Measurements from ENCODE around the gene OPN4. TPM values are rescaled to one million over a fixed set of nuclear protein-coding genes. Genes with fewer than 3 reads are reported as not detected.
"Not testable (repeated sequence)": the region's sequence is repeated elsewhere in the genome, so short reads cannot be mapped to it uniquely, and the experiment has no call there.

OPN4 gene
- total and polyA plus RNA-seq, 2 donors = under 0.01 to 0.09 TPM

DNA sequence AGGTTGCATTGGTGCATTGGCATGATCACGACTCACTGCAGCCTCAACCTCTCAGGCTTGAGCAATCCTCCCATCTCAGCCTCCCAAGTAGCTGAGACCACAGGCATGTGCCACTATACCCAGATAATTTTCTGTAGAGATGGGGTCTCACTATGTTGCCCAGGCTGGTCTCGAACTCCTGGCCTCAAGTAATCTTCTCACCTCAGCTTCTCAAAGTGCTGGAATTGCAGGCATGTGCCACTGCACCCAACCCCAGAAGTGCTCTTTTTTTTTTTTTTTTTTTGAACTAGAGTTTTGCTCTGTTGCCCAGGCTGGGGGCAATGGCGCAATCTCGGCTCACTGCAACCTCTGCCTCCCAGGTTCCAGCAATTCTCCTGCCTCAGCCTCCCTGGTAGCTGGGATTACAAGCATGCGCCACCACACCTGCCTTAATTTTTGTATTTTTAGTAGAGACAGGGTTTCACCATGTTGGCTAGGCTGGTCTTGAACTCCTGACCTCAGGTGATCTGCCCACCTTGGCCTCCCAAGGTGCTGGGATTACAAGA lies 8.7 kb upstream of the OPN4 start:
- 99% methylated on average over 5 of the region's 5 CpGs for WGBS
- not testable (repeated sequence) for H3K27me3 ChIP-seq (ENCODE audit: control insufficient read depth in 2 of 2, insufficient read depth in 1 of 2, low read length in 1 of 2); H3K4me3 ChIP-seq (ENCODE audit: low read length in 2 of 2); H3K9me3 ChIP-seq (ENCODE audit: control insufficient read depth in 2 of 2, insufficient read depth in 1 of 2, low read length in 1 of 2); H3K27ac ChIP-seq (ENCODE audit: low read depth in 1 of 2, low read length in 1 of 2); H3K36me3 ChIP-seq (ENCODE audit: control insufficient read depth in 2 of 2, insufficient read depth in 2 of 2, low read length in 1 of 2); DNase-seq (ENCODE audit: low read depth in 6 of 9, low spot score in 9 of 9)
- peaks cover 0 to 12% of the 10 kb centered on the region in 2 donors for H3K4me1 ChIP-seq (ENCODE audit: control insufficient read depth in 2 of 2, insufficient read depth in 2 of 2, low read length in 2 of 2)

DNA sequence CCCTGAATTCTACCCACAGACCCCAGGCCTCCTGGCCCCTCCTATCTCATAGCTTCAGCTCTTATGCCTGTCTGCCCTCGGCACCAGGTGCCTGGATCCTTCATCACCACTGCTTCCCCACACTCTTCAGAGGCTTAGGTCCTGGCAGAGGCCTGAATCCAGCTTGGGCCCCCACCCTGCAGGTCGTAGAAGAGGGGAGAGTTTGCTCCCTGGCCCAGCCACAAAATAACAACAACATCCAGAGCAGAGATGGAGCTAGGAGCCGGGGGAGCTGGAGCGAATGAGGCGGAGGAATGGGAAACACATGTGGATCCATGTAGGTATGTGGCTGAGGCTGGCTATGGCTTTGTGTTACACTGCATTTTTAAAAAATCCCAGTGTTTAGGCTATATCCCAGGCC lies 7.8 kb upstream of the OPN4 start:
- Histone ChIP-seq H3K27me3 (ENCODE audit: control insufficient read depth in 2 of 2, insufficient read depth in 1 of 2, low read length in 1 of 2) (no peaks in the 10 kb centered on the region), H3K4me1 (ENCODE audit: control insufficient read depth in 2 of 2, insufficient read depth in 2 of 2, low read length in 2 of 2) (peaks cover 0 to 12% of the 10 kb centered on the region in 2 donors), H3K9me3 (ENCODE audit: control insufficient read depth in 2 of 2, insufficient read depth in 1 of 2, low read length in 1 of 2) (no peaks in the 10 kb centered on the region), H3K4me3 (ENCODE audit: low read length in 2 of 2) (no peak overlapping the region), H3K36me3 (ENCODE audit: control insufficient read depth in 2 of 2, insufficient read depth in 2 of 2, low read length in 1 of 2) (no peaks in the 10 kb centered on the region), H3K27ac (ENCODE audit: low read depth in 1 of 2, low read length in 1 of 2) (no peak overlapping the region)
- WGBS = 95% methylated on average over 5 of the region's 5 CpGs
- DNase-seq (ENCODE audit: low read depth in 6 of 9, low spot score in 9 of 9) = no peak

DNA sequence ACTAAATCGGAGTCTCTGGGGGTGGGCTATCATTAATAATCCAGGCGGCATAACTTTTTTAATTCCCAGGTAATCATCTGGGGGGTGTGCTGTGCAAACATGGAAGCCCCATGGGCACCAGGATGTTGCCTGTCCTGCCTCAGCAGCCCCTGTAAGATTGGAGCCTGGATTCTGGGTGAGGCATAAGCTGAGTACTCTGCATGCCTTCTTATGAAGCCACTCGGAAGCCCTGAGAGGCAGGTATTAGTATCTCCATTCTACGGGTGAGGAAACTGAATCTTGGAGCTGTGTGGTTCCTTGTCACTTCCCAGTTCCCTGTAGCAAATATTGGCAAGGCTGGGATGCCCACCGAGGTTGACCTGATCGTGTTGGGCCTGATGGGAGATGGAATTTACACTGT lies 7.4 kb upstream of the OPN4 start:
- Histone ChIP-seq H3K4me1 (ENCODE audit: control insufficient read depth in 2 of 2, insufficient read depth in 2 of 2, low read length in 2 of 2) (peaks cover 0 to 12% of the 10 kb centered on the region in 2 donors), H3K9me3 (ENCODE audit: control insufficient read depth in 2 of 2, insufficient read depth in 1 of 2, low read length in 1 of 2) (no peaks in the 10 kb centered on the region), H3K4me3 (ENCODE audit: low read length in 2 of 2) (no peak overlapping the region), H3K27ac (ENCODE audit: low read depth in 1 of 2, low read length in 1 of 2) (no peak overlapping the region), H3K36me3 (ENCODE audit: control insufficient read depth in 2 of 2, insufficient read depth in 2 of 2, low read length in 1 of 2) (no peaks in the 10 kb centered on the region), H3K27me3 (ENCODE audit: control insufficient read depth in 2 of 2, insufficient read depth in 1 of 2, low read length in 1 of 2) (no peaks in the 10 kb centered on the region)
- WGBS = 86% methylated on average over 6 of the region's 6 CpGs
- DNase-seq (ENCODE audit: low read depth in 6 of 9, low spot score in 9 of 9) = no peak

DNA sequence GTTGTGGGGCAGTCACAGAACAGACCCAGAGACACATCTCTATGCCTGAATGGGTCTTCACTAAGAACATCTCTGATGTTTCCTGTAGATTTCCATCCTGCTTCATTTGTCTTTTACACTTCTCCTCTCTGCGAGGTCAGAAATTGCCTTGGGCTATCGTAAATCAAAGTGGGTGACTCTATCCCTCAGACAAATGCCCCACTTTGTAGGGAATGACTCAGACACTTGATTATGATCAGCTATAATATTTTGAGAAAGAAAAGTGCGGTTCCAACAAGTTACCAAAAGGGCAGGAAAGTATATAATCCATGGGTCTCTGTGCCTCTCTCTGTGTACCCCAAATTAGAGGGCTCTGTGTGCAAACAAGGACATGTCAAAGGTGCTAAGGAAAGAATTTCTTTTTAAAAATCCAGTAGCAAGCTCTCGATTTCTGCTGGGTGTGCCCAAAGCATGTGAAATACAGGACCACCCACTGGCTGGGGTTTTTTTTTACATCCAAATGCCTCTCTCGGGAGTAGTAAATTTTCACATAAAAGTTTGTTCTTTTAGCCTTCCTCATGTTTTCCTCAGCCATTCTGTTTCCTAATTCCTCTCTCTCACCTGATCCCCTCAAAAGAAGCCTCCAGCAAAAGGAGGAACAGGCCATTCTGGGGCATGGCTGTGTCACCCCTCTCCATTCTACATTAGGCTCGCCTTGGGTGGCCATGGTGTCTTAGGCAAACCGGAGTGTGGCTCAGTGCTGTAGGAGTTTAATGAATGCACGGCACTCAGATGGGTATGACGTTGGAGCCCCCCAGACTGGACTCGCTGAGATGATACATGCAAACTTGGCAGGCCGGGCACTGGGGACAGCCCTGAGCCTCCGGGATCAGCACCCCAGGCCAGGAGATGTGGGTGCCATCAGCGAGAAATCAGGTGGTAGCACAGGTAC lies 6.3 kb upstream of the OPN4 start:
- peaks cover 0 to 12% of the 10 kb centered on the region in 2 donors for H3K4me1 ChIP-seq (ENCODE audit: control insufficient read depth in 2 of 2, insufficient read depth in 2 of 2, low read length in 2 of 2)
- peaks cover 0 to 4% of the 10 kb centered on the region in 2 donors for H3K27me3 ChIP-seq (ENCODE audit: control insufficient read depth in 2 of 2, insufficient read depth in 1 of 2, low read length in 1 of 2)
- no peaks in the 10 kb centered on the region for H3K36me3 ChIP-seq (ENCODE audit: control insufficient read depth in 2 of 2, insufficient read depth in 2 of 2, low read length in 1 of 2)
- no peak for DNase-seq (ENCODE audit: low read depth in 6 of 9, low spot score in 9 of 9)
- H3K27ac ChIP-seq (ENCODE audit: low read depth in 1 of 2, low read length in 1 of 2) = no peak overlapping the region
- no peak overlapping the region for H3K4me3 ChIP-seq (ENCODE audit: low read length in 2 of 2)
- H3K9me3 ChIP-seq (ENCODE audit: control insufficient read depth in 2 of 2, insufficient read depth in 1 of 2, low read length in 1 of 2) = no peaks in the 10 kb centered on the region
- 89% methylated on average over 13 of the region's 13 CpGs for WGBS

DNA sequence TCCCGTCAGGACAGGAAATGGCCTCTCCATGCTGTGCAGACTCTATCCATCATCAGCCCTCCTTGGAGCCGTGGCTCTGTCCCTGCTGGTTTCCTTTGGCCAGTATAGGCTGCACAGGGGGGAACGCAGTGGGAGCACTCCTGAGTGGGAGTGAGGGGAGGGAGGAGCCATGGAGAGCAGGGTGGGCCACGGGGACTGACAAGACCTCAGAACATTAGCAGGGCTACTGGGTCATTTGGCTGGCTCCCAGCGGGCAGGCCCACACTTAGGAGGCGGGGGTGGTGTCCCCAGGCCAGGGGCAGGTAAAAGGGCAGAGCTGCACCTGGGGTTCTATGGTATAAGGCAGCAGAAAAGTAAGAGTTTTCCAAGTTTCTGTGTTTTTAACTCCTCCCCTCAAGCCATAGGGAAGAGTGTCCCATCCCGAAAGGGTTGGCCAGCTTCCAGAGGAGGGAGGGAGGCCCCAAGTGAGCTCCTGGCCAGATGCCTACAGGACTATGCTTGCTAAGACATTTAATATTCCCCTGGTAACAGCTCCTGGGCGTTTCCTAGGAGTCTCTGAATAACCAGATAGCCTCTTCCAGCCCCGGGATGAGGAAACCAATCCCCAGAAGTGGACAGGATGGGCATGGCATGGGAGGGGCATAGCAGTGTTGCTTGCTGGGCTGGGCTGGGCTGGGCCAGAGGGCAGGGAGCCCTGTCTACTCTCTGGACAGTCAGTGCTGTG lies 5.5 kb upstream of the OPN4 start:
- no peak overlapping the region for H3K27ac ChIP-seq (ENCODE audit: low read depth in 1 of 2, low read length in 1 of 2)
- H3K4me1 ChIP-seq (ENCODE audit: control insufficient read depth in 2 of 2, insufficient read depth in 2 of 2, low read length in 2 of 2) = peaks cover 0 to 12% of the 10 kb centered on the region in 2 donors
- H3K9me3 ChIP-seq (ENCODE audit: control insufficient read depth in 2 of 2, insufficient read depth in 1 of 2, low read length in 1 of 2) = no peaks in the 10 kb centered on the region
- peaks cover 0 to 4% of the 10 kb centered on the region in 2 donors for H3K27me3 ChIP-seq (ENCODE audit: control insufficient read depth in 2 of 2, insufficient read depth in 1 of 2, low read length in 1 of 2)
- no peak overlapping the region for H3K4me3 ChIP-seq (ENCODE audit: low read length in 2 of 2)
- WGBS = 82% methylated on average over 9 of the region's 9 CpGs
- no peaks in the 10 kb centered on the region for H3K36me3 ChIP-seq (ENCODE audit: control insufficient read depth in 2 of 2, insufficient read depth in 2 of 2, low read length in 1 of 2)
- DNase-seq (ENCODE audit: low read depth in 6 of 9, low spot score in 9 of 9) = peak in 2 of 9 donors; percentile 10 to 27

DNA sequence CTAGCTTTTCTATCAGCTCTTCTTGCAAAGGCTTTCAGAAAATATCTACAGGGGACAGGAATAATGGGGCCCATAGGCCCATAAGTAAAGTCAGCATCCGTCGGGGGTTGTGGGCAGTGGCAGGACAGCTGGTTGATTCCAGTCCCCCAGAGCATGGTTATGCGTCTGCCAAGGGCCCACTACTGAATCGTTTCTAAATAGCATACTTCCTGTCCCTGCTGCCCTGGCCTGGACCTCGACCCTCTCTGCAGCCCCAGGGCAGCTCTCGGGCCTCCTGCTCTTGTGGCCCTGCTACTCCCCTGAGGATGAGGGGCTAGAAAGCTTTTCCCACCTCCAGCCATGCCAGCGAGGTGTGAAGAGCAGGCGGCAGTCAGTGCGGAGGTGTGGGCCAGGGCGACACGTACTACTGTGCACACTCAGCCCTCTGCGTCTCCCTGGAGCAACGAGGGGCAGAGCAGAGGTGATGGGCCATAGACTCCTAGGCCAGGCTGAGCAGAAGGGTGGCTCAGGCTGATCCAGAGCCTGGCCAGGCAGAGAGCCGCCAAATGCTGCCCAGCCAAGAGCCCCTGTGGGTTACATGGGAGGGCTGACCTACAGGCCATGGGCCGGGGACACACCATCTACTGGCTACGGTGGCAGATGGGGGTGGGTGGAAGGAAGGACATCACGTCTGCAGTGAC lies 4.7 kb upstream of the OPN4 start:
- no peaks in the 10 kb centered on the region for H3K9me3 ChIP-seq (ENCODE audit: control insufficient read depth in 2 of 2, insufficient read depth in 1 of 2, low read length in 1 of 2)
- no peak overlapping the region for H3K4me3 ChIP-seq (ENCODE audit: low read length in 2 of 2)
- H3K27me3 ChIP-seq (ENCODE audit: control insufficient read depth in 2 of 2, insufficient read depth in 1 of 2, low read length in 1 of 2) = peaks cover 0 to 4% of the 10 kb centered on the region in 2 donors
- no peak for DNase-seq (ENCODE audit: low read depth in 6 of 9, low spot score in 9 of 9)
- 89% methylated on average over 17 of the region's 17 CpGs for WGBS
- H3K27ac ChIP-seq (ENCODE audit: low read depth in 1 of 2, low read length in 1 of 2) = no peak overlapping the region
- peaks cover 0 to 12% of the 10 kb centered on the region in 2 donors for H3K4me1 ChIP-seq (ENCODE audit: control insufficient read depth in 2 of 2, insufficient read depth in 2 of 2, low read length in 2 of 2)
- H3K36me3 ChIP-seq (ENCODE audit: control insufficient read depth in 2 of 2, insufficient read depth in 2 of 2, low read length in 1 of 2) = no peaks in the 10 kb centered on the region

DNA sequence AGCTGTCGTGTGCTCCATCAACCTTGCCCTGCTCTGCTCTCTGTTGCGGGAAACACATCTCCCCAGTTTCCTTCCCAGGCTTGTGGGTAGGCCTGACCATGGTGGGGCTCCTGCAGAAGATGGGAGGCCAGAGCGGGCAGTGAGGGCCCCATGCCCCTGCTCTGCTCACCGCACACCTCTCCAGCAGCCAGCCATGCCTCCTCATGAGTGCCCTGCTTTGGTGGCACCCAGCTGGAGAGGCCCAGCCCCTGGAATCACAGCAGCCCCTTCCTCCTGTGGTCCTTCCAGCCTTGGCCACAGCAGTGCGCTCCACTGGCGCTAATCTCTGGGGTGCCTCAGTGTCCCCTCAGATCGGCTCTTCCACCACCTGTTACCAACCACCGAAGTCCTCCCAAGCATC lies 4.2 kb upstream of the OPN4 start:
- H3K9me3 ChIP-seq (ENCODE audit: control insufficient read depth in 2 of 2, insufficient read depth in 1 of 2, low read length in 1 of 2) = no peaks in the 10 kb centered on the region
- WGBS = 97% methylated on average over 8 of the region's 8 CpGs
- H3K27ac ChIP-seq (ENCODE audit: low read depth in 1 of 2, low read length in 1 of 2) = no peak overlapping the region
- H3K36me3 ChIP-seq (ENCODE audit: control insufficient read depth in 2 of 2, insufficient read depth in 2 of 2, low read length in 1 of 2) = no peaks in the 10 kb centered on the region
- DNase-seq (ENCODE audit: low read depth in 6 of 9, low spot score in 9 of 9) = no peak
- peaks cover 0 to 4% of the 10 kb centered on the region in 2 donors for H3K27me3 ChIP-seq (ENCODE audit: control insufficient read depth in 2 of 2, insufficient read depth in 1 of 2, low read length in 1 of 2)
- H3K4me3 ChIP-seq (ENCODE audit: low read length in 2 of 2) = no peak overlapping the region
- H3K4me1 ChIP-seq (ENCODE audit: control insufficient read depth in 2 of 2, insufficient read depth in 2 of 2, low read length in 2 of 2) = peaks cover 0 to 12% of the 10 kb centered on the region in 2 donors

DNA sequence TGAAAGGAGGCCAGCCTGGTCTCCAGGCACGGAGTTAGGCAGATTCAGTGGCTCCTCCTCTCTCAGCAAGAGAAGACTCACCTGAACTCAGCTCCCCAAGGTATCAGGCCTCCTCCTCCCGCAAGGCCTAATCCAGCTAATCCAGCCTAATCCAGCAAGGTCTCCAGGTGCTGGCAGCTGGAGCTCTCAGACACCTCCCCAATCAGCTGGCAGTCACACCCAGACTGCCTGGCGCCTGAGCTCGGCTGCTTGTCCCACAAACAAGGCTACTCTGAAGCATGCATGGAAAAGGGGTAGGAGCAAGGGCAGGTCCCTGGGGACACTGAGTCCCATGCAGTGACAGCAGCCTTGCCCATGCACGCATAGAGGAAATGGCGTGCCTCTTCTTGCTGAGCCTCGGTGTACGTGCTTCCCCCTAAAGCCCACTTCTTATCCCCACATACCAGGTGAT lies 3.3 kb upstream of the OPN4 start:
- Histone ChIP-seq H3K27me3 (ENCODE audit: control insufficient read depth in 2 of 2, insufficient read depth in 1 of 2, low read length in 1 of 2) (peaks cover 0 to 4% of the 10 kb centered on the region in 2 donors), H3K9me3 (ENCODE audit: control insufficient read depth in 2 of 2, insufficient read depth in 1 of 2, low read length in 1 of 2) (no peaks in the 10 kb centered on the region), H3K27ac (ENCODE audit: low read depth in 1 of 2, low read length in 1 of 2) (no peak overlapping the region), H3K4me1 (ENCODE audit: control insufficient read depth in 2 of 2, insufficient read depth in 2 of 2, low read length in 2 of 2) (peaks cover 0 to 12% of the 10 kb centered on the region in 2 donors), H3K36me3 (ENCODE audit: control insufficient read depth in 2 of 2, insufficient read depth in 2 of 2, low read length in 1 of 2) (no peaks in the 10 kb centered on the region), H3K4me3 (ENCODE audit: low read length in 2 of 2) (no peak overlapping the region)
- WGBS = 95% methylated on average over 8 of the region's 8 CpGs
- no peak for DNase-seq (ENCODE audit: low read depth in 6 of 9, low spot score in 9 of 9)

Measured in thymus (tissue), 11 donors.